Activated CD4-positive, alpha-beta T cell treated with anti-CD3 and anti-CD28 coated beads, Interleukin-2, amount 10 ng/mL, durations not matched to agents 7 days and 5 days (primary cell): ENCODE measurements around the gene IYD. TPM values are rescaled to one million over a fixed set of nuclear protein-coding genes. Genes with fewer than 3 reads are reported as not detected.
"Not testable (repeated sequence)": the region's sequence is repeated elsewhere in the genome, so short reads cannot be mapped to it uniquely, and the experiment has no call there.

Source experiments
- CTCF ChIA-PET: fragments of 350-600 bp; sonication (Branson Sonifier 250); formaldehyde crosslinking; loops from one replicate; lab custom pipeline; 2021; ENCODE audit warnings: antibody characterized with exemption; lab: Charles Lee
- POLR2A ChIA-PET: fragments of 350-600 bp; sonication (Branson Sonifier 250); formaldehyde crosslinking; loops from one replicate; lab custom pipeline; 2021; ENCODE audit warnings: antibody characterized with exemption; lab: Charles Lee
- DNase-seq: peaks from one replicate; pipeline ENCODE4 v3.0.0-alpha.2; 2020
- H3K27ac Mint-ChIP-seq: one replicate; pipeline ENCODE4 v1.8.0; 2021; ENCODE audit warnings: mild to moderate bottlenecking, moderate library complexity, mixed read lengths
- H3K27me3 Mint-ChIP-seq: one replicate; pipeline ENCODE4 v1.8.0; 2021; ENCODE audit warnings: mixed read lengths
- H3K36me3 Mint-ChIP-seq: one replicate; pipeline ENCODE4 v1.8.0; 2021; ENCODE audit warnings: low read depth, mixed read lengths
- H3K4me1 Mint-ChIP-seq: one replicate; pipeline ENCODE4 v1.8.0; 2021; ENCODE audit warnings: mixed read lengths
- H3K4me3 Mint-ChIP-seq: one replicate; pipeline ENCODE4 v1.8.0; 2021; ENCODE audit warnings: mild to moderate bottlenecking, moderate library complexity, mixed read lengths
- H3K9me3 Mint-ChIP-seq: one replicate; pipeline ENCODE4 v1.8.0; 2021; ENCODE audit warnings: mixed read lengths
- total RNA-seq, 2 experiments: library from RNA; stranded (reverse); gene quantifications; one replicate each; pipeline ENCODE4 v1.2.3, GENCODE V29; 2021

IYD gene
- total RNA-seq, 2 experiments from 2014 or later: not detected

DNA sequence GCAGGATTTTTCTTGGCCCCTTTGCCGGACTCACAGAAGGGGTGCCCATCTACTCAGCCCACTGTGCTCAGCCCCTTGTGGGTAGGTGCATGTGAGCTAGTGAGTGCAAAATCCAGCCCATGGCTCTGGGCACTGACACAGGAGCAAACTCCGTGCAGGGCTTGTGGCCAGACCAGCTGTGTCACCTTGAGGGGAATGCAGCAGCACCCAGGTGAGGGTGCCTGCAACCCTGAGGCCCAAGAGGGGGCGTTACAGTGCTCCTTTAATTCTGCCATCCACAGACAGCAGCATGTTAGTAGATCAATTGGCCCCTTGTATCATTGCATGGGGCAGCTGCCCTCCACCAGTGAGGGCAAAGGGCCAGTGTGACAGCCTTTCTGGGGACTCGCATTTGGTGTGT is 12.9 kb upstream of the IYD start:
- POLR2A ChIA-PET: no interaction called here
- Mint-ChIP-seq H3K27ac (no peak overlapping the region), H3K4me3 (no peak overlapping the region), H3K27me3 (peaks cover 15% of the 10 kb centered on the region), H3K9me3 (no peaks in the 10 kb centered on the region), H3K36me3 (no peaks in the 10 kb centered on the region), H3K4me1 (no peaks in the 10 kb centered on the region)
- DNase-seq: no peak
- CTCF ChIA-PET: no interaction called here

DNA sequence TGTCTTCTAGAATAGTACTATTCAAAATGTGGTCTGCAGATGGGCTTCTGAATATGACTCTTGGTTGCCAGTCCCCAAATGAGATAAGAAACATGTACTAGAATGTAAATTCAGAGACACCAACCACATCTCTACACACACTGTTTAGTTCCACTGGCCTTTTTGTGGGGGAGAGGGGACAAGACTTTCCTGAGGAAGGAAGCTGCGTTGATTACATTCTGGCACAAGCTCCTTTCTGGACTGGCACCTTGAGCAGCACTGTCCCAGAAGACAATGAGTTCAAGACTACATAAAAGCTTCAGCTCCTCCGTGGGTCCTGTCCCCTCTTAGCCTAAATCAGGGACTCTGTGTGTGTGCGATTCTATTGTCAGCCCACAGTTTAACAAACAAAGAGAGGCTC is 6.9 kb upstream of the IYD start:
- no peaks in the 10 kb centered on the region for H3K36me3 Mint-ChIP-seq
- DNase-seq: no peak
- H3K9me3 Mint-ChIP-seq: no peaks in the 10 kb centered on the region
- no peak overlapping the region for H3K27ac Mint-ChIP-seq
- peaks cover 8% of the 10 kb centered on the region for H3K27me3 Mint-ChIP-seq
- H3K4me3 Mint-ChIP-seq: no peak overlapping the region
- CTCF ChIA-PET: no interaction called here
- no peaks in the 10 kb centered on the region for H3K4me1 Mint-ChIP-seq
- POLR2A ChIA-PET: no interaction called here

DNA sequence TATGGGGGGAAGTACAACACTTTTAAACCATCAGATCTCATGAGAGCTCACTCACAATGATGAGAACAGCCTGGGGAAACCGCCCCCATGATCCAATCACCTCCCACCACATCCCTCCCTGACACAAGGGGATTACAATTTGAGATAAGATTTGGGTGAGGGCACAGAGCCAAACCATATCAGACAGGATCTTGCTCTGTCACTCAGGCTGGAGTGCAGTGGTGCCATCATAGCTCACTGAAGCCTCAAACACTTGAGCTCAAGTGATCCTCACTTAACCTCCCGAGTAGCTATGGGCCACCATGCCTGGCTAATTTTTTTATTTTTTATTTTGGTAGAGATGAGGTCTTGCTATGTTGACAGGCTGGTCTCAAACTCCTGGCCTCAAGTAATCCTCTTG is 5.1 kb upstream of the IYD start:
- Mint-ChIP-seq H3K36me3 (no peaks in the 10 kb centered on the region), H3K9me3 (no peaks in the 10 kb centered on the region), H3K27me3 (peaks cover 3% of the 10 kb centered on the region), H3K4me3 (no peak overlapping the region), H3K4me1 (no peaks in the 10 kb centered on the region), H3K27ac (no peak overlapping the region)
- no peak for DNase-seq
- ChIA-PET POLR2A (no interaction called here), CTCF (no interaction called here)

DNA sequence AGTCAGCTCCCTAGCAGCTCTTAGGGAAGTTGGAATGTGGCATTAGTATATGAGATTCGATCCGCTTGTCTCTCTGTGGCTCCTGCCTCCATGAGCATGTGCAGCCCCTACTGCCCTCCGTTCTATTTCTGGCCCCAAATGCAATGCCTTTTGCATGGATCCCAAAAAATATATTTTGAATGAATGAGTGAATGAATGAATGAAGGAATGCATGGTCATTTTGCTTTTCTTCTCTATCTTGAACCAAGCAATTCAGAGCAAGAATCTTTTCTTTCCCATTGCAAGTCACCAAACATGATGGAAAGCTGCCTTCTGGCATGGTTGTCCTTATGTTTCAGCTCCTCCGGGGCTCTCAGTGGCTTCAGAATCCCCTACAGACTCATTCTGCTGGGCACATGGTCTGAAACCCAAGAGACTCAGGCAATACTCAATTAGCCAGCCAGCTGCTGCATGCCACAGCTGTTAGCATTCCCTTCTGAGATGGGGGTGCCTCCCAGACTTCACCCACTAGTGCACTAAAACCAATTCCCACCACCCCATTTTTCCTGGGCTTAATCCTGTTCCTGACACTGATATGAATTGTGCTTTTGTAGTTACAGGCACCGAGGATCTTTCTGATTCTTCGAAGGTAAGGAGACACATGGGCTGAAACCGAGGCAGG is 2.6 kb upstream of the IYD start:
- no peak overlapping the region for H3K4me3 Mint-ChIP-seq

GRCh38 chr6:150369408-150369807 is 596 bp downstream of the IYD start:
- H3K4me1 Mint-ChIP-seq: no peaks in the 10 kb centered on the region
- no peaks in the 10 kb centered on the region for H3K9me3 Mint-ChIP-seq
- ChIA-PET CTCF (interaction anchor here (0.6 to 0.8 kb wide), 2 partner anchors 9 to 61 kb away, joined by 3 read pairs; no protein-coding TSS in a partner anchor), POLR2A (no interaction called here)
- H3K36me3 Mint-ChIP-seq: no peaks in the 10 kb centered on the region
- peaks cover 4% of the 10 kb centered on the region for H3K27me3 Mint-ChIP-seq
- H3K4me3 Mint-ChIP-seq: no peak overlapping the region
- DNase-seq: no peak
- H3K27ac Mint-ChIP-seq: no peak overlapping the region

More for the DNA sequence above, 2.6 kb upstream of the IYD start:
- Mint-ChIP-seq H3K36me3 (no peaks in the 10 kb centered on the region), H3K9me3 (no peaks in the 10 kb centered on the region), H3K27ac (no peak overlapping the region), H3K4me1 (no peaks in the 10 kb centered on the region), H3K27me3 (no peaks in the 10 kb centered on the region)
- ChIA-PET POLR2A (no interaction called here), CTCF (interaction anchor here (0.6 kb wide), 2 partner anchors 11 to 309 kb away, joined by 4 to 6 read pairs; no protein-coding TSS in a partner anchor)
- DNase-seq: no peak

DNA sequence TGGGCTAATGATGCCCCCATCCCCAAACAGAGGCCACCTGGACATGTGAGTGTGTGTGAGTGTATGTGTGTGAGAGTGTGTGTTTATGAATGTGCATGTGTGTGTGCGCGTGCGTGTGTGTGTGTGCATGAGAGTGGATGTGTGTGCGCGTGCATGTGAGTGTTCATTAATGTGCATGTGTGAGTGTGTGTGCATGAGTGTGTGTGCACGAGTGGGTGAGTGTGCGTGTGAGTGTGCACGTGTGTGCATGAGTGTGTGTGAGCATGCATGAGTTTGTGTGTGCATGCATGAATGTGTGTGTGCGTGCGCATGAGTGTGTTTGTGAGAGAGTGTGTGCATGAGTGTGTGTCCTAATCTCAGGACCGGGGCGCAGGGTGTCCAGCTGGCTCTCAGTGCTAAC is 1.3 kb downstream of the IYD start:
- CTCF ChIA-PET: no interaction called here

DNA sequence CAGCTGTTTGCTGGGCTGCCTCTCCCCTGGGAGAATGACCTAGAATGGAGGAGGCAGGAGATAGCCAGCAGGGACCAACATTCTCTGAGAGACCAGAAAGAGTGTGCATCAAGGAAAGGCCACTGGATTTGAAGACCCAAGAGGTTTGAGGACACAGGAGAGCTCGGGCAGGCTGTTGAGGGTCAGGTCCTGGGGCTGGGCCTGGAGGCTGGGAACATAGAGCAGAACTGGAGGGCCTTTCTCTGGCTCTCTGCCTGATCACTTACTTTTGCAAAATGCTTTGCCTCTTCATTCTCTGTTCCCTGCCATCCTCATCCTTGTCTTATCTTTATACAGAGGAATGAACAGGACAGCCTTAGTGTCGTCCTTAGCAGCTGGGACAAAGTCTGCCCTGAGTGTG is 2.5 kb downstream of the IYD start:
- Mint-ChIP-seq H3K4me3 (no peak overlapping the region), H3K27me3 (peaks cover 5% of the 10 kb centered on the region), H3K27ac (no peak overlapping the region), H3K4me1 (no peaks in the 10 kb centered on the region), H3K36me3 (no peaks in the 10 kb centered on the region), H3K9me3 (no peaks in the 10 kb centered on the region)
- ChIA-PET POLR2A (no interaction called here), CTCF (no interaction called here)
- DNase-seq: no peak

More for the DNA sequence above, 1.3 kb downstream of the IYD start:
- Mint-ChIP-seq H3K27ac (no peak overlapping the region), H3K36me3 (no peaks in the 10 kb centered on the region), H3K27me3 (peaks cover 4% of the 10 kb centered on the region), H3K4me1 (no peaks in the 10 kb centered on the region), H3K9me3 (no peaks in the 10 kb centered on the region), H3K4me3 (no peak overlapping the region)
- DNase-seq: no peak
- POLR2A ChIA-PET: no interaction called here

DNA sequence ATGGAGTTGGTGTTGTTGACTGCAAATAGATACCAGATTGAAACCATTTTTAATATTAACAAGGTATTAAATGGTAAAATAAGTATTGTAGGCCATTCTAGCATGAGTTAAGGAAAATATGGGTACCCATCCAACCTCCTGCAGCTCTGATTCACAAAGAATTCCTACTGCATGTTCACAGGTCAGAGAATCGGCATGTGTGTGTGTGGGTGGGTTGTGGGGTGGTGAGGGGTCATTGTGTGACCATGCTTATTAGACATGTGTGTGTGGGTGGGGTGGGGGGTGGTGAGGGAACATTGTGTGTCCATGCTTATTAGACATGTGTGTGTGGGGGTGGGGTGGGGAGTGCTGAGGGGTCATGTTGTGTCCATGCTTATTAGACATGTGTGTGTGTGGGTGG is 3.2 kb downstream of the IYD start:
- no peaks in the 10 kb centered on the region for H3K36me3 Mint-ChIP-seq
- POLR2A ChIA-PET: no interaction called here

GRCh38 chr6:150373260-150373701 is 4.5 kb downstream of the IYD start:
- Mint-ChIP-seq H3K9me3 (no peaks in the 10 kb centered on the region), H3K27me3 (peaks cover 8% of the 10 kb centered on the region), H3K4me1 (no peaks in the 10 kb centered on the region), H3K36me3 (no peaks in the 10 kb centered on the region), H3K4me3 (no peak overlapping the region), H3K27ac (no peak overlapping the region)
- ChIA-PET CTCF (interaction anchor here (1.0 kb wide), 1 partner anchor 20 kb away, joined by 3 read pairs; no protein-coding TSS in a partner anchor), POLR2A (no interaction called here)
- no peak for DNase-seq

More for the DNA sequence above, 3.2 kb downstream of the IYD start:
- H3K9me3 Mint-ChIP-seq: no peaks in the 10 kb centered on the region
- DNase-seq: no peak
- no peak overlapping the region for H3K4me3 Mint-ChIP-seq
- no peak overlapping the region for H3K27ac Mint-ChIP-seq
- H3K4me1 Mint-ChIP-seq: no peaks in the 10 kb centered on the region
- H3K27me3 Mint-ChIP-seq: peaks cover 5% of the 10 kb centered on the region
- CTCF ChIA-PET: no interaction called here

DNA sequence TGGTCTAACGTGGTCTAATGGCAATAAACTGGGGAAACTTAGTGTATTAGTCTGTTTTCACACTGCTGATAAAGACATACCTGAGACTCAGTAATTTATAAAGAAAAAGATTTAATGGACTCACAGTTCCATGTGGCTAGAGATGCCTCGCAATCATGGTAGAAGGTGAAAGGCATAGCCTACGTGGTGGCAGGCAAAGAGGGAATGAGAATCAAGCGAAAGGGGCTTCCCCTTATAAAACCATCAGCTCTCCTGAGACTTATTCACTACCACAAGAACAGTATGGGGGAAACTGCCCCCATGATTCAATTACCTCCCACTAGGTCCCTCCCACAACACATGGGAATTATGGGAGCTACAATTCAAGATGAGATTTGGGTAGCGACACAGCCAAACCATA is 5.5 kb downstream of the IYD start:
- DNase-seq, H3K4me3 Mint-ChIP-seq, CTCF ChIA-PET, H3K27ac Mint-ChIP-seq, POLR2A ChIA-PET, H3K4me1 Mint-ChIP-seq, H3K9me3 Mint-ChIP-seq, H3K36me3 Mint-ChIP-seq: not testable (repeated sequence)
- peaks cover 14% of the 10 kb centered on the region for H3K27me3 Mint-ChIP-seq

DNA sequence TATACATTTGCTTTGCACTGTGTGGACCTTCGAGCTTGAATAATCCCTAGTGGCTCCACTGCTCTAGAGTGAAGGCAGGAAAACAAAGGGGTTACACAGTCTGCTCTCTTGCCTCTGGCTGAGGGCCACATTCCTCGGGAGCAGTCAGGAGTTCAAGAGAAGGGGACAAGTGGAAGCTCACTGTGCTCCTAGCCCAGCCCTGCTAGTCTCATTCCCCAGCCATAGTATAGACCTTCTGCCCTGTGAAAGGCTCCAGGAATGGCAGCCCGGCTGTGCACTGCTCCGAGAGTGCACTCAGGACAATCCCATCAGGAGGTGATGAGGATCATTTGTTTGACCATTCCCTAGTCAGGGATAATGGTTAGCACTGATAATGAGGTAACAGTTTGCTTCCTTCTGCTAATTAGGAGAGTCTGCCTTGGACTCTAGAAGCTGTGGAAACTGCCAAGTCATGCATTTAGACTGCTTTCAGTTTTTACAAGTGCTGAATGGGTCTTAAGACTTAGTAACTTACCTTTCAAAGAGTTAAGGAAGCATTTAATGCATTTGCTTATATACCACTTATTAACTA is 8.5 kb downstream of the IYD start:
- DNase-seq: no peak
- Mint-ChIP-seq H3K27me3 (peaks cover 24% of the 10 kb centered on the region), H3K4me1 (no peaks in the 10 kb centered on the region), H3K9me3 (no peaks in the 10 kb centered on the region), H3K36me3 (no peaks in the 10 kb centered on the region), H3K27ac (no peak overlapping the region), H3K4me3 (no peak overlapping the region)
- ChIA-PET POLR2A (no interaction called here), CTCF (interaction anchor here (0.6 kb wide), 1 partner anchor 11 kb away, joined by 4 read pairs; no protein-coding TSS in a partner anchor)

- no peaks in the 10 kb centered on the region for H3K4me1 Mint-ChIP-seq
- H3K36me3 Mint-ChIP-seq: no peaks in the 10 kb centered on the region
- no peak for DNase-seq
- peaks cover 35% of the 10 kb centered on the region for H3K27me3 Mint-ChIP-seq
- H3K4me3 Mint-ChIP-seq: no peak overlapping the region
- no peak overlapping the region for H3K27ac Mint-ChIP-seq
- CTCF ChIA-PET: no interaction called here
- POLR2A ChIA-PET: no interaction called here
- H3K9me3 Mint-ChIP-seq: no peaks in the 10 kb centered on the region
These were observed 11.4 kb downstream of the IYD start for GRCh38 chr6:150380256-150380655.

DNA sequence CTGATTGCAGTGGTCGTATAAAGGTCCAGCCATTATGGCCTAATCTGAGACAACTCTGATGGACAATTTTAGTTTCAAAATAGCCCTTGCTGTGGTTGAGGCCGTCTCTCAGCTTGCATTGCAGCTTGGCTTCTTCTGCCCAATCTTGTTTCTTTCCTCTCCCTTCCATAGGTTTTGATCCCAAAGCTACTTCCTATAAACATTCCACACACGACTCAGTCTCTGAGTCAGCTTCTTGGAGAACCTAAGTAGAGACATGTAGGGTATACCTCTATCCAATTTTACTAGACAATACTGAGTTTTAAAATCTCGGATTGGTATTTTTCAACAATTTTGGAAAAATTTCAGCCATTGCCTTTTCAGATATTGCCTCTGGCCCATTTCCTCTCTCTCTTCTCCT is 13.4 kb downstream of the IYD start:
- ChIA-PET POLR2A (no interaction called here), CTCF (interaction anchor here (0.5 kb wide), 1 partner anchor 252 kb away, joined by 3 read pairs; no protein-coding TSS in a partner anchor)
- DNase-seq: no peak
- Mint-ChIP-seq H3K36me3 (no peaks in the 10 kb centered on the region), H3K9me3 (no peaks in the 10 kb centered on the region), H3K4me1 (no peaks in the 10 kb centered on the region), H3K27me3 (peaks cover 40% of the 10 kb centered on the region), H3K4me3 (no peak overlapping the region), H3K27ac (no peak overlapping the region)
